DMS 273 (cell line): Measurements from ENCODE around the gene GGA3.
"Not testable (repeated sequence)": the region's sequence is repeated elsewhere in the genome, so short reads cannot be mapped to it uniquely, and the experiment has no call there.

ENCODE experiments used
- DNase-seq: peaks from one replicate; lab custom pipeline; 2025; ENCODE audit not compliant: unreplicated experiment; lab: John Stamatoyannopoulos, UW

GGA3 gene

DNA sequence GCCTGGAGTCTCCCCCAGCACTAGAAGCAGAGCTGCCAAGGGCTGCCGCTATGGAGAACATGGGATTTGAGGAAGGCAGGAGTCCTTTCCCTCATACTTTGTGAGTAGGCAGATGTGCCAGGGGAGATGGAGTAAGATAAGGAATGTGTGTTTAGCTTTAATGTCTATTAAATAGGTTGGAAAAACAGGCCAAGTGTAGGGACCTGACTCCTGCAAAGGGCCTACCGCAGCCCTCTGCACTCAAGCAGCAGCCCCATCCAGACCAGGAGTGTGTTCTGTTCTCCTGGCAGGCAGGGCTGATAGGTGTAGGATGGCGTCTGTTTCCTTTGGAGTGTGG is 11.4 kb upstream of the GGA3 start:
- peak; percentile 85 for DNase-seq

DNA sequence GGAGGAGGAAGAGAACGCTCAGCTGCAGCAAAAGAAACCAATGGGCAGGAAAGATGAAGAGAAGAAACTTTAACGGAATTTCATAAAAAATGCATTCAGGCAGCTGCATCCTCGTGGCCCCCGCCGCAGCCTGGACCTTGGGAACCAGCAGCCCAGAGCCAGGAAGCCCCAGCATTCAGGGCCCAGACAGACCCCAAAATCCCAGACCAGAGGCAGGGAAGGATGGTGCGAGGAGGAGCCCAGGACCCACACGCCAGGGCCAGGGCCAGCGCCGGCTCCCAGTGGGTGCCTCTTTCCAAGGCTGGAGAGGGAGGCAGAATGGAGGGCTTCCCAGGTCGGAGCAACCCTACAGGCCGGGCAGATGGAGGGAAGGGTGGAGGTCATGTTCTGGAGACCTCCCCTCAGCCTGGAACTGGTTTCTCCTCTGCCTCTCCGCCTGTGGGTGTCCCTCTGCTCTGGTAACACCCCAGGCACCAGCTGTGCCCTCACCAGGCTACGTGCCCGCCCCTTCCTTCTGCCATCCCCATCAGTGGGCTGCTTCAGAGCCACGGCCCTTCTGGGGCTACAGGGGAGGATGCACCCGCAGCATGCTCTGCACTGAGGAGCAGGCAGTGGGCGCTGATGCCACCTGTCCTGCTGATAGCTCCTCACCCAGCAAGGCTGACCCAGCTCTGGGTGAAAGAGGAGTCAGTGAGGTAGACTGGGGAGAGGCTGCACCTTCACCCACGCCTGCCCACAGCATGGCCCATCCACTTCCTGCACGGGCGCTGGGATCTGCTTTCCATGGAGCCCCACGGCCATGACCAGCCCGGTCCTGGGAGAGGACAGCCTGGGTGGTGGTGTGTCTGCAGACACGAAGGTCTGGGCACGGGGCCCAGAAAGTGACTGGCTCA is 10.8 kb upstream of the GGA3 start:
- DNase-seq = peak; percentile 91

DNA sequence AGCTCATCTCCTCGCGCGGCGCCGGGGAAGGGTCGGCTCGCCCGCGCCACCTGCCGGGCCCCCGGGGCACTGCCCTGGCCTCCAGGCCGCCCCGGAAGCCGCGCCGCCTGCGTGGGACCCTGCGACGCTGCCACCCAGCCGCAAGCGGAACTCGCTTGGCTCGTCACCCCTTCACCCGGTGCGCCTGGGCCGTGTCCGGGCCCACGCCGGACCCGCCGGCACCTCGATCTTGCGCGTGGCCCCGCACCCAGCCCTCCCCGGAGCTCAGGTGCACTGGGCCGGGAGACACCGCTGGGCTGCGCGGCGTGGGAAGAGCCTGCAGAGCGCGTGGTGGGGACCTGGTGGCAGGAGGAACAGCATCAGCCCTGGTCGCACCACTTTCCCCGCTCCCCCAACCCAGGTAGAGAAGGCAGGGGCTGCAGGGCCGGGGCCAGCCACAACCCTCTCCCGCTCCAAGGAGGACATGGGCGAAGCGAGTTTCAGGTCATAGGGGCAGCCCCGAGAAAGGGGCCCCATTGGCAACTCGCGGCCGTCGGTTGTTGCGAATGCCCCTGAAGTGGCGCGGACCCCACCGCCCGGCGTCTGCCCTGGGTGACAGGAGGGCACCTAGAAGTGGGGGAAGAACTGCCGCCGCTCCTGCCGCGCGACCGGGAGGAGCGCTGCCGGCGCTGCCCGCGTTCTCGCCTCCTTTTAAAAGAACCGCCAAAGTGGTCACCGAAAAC is 10.0 kb upstream of the GGA3 start:
- DNase-seq = peak; percentile 94

DNA sequence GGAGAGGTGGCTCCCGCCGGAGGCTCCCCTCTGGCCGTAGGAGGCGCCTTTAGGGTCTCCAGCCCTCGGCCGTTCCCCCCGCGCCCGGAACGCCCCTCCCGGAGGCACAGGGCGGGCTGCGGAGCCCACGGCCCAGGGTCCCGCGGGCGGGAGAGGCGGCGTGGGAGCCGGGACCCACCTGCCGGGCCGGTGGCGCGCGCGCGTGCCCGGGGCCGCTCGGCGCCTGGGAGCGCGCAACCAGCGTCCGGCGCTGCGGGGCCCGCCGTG is 9.5 kb upstream of the GGA3 start, which contains the start of gene MIF4GD:
MIF4GD (minus strand) TSS at position 266 of the 267 bp plus-strand sequence. CDS start 1,036 bp downstream, outside the sequence.
- DNase-seq = no peak

DNA sequence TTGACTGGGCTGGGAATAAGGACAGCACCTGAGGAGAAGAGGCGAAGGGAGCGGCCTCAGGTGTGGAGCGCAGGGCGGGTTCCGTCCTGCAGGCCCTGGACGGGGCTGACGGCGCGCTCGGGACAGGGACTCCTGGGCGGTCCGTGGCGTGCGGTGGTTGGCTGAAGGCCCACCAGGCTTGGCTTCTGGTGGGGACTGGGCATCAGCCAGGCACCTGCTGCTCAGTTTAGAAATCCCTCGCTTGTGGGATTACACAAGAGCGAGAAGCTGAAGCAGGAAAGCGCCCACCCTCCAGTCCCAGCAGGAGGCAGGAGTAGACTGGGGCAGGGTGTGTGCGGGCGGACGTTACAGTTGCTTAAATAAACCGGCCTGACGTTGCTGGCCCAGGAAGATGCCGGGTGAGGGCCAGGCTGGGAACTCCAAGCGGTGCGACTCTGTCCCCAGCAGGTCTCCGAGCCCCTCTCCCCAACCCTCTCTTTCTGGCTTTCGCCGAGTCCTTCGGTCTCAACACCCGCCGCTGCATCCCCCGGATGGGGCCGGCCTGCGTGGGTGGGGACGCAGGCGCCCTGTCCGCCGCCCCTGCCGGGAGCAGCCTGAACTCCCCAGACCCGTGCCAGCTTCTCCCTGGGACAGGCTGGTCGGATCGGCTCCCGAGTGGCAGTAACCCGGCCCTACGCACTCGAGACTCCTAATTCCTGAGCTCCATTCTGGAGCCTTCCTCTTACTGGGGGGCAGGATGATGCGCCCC is 9.0 kb upstream of the GGA3 start:
- DNase-seq = peak; percentile 89

DNA sequence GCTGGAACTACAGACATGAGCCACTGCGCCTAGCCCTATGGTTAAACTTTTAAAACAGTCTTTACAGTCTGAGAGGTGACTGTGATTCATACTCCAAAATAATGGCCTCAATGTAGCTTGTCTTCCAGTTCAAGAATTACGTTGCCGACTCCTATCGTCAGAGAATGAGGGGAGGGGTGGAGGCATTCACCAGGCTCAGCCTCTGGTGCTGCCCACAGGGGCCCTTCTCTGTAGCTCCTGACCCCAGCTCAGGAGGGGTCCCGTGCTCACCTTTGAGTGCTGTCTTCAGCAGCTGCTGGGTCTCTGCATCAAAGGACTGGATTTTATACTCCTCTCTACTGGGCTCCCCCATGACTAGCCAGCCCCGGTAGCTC is 8.4 kb upstream of the GGA3 start:
- DNase-seq = peak; percentile 56

DNA sequence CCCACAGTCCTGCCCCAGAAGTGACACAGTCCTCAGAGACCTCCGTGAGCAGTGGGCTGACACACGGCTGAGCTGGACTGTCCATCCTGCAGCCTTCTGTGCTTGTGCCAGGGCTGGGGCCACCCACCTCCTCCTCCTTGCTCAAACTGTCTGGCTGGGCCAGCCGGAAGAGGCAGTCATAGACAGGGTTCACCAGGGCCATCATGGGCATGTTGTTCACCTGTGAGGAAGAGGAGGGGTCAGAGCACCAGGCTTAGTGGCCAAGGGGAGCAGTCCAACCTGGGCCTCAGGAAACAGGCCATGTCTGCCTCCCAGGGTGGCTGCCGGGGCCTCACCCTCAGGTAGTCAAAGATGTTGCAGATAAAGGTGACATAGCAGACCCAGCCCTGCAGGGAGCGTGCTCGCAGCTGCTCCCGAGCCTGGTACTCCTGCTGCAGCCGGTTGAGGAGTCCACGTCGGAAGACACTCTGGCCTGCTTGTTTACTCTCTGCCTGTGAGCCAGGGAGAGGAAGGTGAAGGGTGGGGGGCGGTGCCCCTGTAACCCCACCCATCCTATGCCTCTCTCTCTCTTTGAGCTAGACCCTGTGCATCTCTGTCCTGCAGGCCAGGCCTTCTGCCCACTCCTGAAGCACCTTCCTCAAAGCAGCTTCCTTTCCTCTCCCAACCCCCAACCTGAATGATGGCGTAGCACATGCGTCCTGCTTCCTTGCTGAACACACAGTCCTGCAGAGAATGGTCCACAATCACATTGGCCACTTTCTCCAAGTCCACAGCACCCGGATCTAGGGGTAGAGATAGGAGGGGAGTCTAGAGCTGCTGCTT is 6.2 kb upstream of the GGA3 start:
- peak; percentile 63 for DNase-seq

DNA sequence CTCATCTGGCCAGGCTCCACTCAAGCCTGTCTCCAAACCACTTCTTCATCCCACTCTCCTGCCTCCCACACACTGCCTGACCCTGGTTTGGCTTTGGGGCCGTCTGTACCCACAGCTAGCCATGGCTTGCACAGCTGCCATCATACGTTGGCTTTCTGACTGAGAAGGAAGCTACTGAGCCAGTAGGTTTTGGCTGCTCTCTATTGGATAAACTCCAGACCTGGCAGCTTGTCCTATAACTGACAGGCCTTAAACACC is 5.7 kb upstream of the GGA3 start:
- peak; percentile 70 for DNase-seq

DNA sequence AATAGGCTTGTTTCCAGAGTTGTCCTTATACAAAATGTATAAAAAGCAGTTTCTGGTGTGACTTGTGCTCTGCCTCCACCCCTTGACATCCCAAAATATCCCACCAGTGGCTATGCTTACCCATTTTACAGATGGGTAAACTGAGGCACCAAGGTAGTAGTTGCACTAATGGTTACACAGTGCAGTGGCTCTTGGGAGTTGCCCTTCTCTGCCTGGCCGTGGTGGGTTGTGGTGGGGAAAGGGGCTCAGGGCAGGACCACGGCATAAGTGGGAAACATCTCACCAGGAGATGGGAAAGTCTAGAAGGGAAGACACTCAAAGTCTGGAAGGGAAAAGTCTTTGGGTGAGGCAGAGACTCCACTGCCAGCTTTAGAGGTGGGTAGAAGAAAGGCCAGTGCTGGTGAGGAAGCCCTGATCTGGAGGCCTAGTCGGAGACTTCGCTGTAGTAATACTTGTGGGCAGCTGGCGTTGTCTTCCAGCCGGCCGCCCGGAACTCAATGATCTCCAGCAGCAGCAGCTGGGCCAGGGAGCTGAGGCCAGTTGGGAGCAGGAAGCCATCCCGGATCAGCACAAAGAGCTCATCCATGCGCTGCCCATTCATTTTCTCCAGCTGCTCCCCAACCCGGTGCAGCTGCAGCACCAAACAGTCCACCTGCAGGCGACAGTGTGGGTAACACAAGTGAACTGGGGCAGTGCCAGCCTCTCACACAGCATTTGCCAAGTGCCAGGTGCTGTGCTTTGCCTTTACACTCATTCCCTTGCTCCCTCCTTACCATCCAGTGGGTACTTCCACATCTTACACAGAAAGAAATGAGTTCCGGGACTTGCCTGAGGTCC is 5.1 kb upstream of the GGA3 start:
- peak; percentile 83 for DNase-seq

DNA sequence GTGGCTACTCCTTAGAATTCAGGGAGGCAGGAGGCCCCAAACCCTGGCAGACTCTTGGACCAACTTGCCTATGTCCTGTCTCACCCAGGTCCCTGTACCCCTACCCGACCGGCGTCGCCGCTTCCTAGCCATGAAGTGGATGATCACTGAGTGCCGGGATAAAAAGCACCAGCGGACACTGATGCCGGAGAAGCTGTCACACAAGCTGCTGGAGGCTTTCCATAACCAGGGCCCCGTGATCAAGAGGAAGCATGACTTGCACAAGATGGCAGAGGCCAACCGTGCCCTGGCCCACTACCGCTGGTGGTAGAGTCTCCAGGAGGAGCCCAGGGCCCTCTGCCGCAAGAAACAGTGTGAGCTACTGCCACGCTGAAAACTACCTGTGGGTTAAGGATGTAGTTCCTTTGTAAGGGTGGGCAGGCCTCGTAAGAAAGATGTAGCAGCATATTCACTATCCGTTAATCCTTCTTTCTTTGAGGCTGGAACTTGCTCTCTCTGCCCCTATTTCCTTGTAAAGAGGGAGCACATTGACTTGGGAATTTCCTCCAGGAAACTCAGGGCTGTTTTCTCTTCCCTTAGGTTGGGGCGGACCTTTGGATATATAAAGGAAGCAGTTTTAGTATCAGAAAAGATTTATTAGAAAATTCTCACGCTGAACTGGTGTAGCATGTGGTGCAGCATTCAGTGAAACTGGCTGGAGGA is 4.4 kb upstream of the GGA3 start:
- DNase-seq = no peak

DNA sequence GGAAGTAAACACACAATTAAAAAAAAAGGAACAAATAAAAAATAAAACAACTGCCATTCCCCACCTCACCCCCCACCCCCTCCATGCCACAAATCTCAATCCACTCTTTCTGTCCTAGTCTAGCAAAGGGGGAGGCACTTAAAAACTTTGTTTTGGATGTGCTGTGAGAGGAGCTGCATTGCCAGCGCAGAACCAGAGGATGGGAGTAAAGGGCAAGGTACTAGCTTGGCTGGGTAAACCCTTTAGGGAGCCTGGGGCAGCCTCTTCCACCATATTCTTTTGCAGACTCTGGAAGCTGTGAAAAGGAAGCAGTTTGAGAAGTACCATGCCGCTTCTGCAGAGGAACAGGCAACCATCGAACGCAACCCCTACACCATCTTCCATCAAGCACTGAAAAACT is 1.6 kb upstream of the GGA3 start:
- peak; percentile 33 for DNase-seq

DNA sequence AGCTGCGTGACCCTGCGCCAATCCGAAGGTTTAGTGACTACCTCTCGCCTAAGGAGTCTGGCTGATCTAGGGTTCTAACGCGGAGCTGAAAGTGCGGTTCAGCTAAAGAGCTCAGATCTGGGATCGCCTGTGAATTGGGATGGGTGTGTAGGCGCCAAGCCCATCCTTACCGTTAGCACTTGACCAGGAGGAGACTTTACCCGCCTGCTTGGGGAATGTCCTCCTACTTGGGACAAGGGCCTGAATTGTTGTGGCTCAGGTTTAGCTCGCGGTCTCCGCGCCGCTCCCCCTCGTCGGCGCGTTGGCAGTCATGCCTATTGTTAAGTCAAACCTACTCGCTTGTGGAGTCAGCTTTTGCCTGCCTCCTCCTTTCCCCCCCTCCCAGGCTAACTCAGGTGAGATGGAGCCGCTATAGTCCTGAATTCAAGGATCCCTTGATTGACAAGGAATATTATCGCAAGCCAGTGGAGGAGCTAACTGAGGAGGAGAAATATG is 753 bp upstream of the GGA3 start:
- peak; percentile 71 for DNase-seq

DNA sequence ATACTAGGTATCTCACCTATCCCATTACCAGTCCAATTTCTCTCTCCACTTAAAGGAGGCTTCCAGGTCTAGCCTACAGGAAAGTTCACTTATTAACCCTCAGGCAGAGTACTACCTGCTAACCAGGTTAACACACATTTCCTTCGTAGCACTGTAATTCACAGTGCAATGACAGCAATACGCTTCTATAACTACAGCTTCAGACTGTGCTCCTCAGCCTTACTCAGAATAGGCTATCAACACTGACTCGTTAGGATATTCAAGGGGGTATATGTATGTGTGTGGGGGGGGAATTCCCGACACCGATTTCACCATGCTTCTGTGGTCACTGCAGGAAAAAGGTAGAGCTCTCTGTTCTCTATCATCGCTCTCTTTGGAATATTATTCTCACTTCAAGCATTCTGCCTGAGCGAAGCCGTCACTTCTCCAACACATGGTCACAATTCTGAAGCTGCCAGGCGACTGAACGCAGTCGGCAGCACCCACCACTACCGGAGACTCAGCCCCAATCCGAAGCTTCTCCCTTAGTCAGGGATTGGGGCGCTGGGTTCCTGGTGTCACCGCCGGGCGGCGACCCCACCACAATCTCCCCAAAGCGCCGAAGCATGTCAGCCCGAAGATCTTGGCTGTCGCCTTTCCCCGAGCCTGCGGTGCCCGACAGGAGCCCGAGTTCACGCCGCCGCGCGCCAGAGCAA is 618 bp downstream of the GGA3 start:
- DNase-seq = no peak

DNA sequence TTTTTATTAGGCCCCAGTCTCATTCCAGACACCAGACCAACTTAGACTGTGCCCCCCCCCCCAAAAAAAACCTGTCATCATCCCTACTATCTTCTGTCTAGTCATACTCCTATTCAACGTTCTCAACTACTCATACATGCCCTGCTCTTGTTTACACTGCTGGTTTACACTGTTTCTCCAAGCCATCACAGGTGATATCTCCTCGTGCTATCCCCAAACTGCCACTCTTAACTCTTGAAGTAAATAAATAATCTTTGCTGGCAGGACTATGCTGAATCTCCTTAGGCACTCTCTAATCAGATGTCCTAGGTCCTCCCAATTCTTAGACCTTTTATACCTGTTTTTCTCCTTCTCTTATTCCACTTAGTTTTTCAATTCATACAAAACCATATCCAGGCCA is 4.2 kb downstream of the GGA3 start:
- DNase-seq = not testable (repeated sequence)

DNA sequence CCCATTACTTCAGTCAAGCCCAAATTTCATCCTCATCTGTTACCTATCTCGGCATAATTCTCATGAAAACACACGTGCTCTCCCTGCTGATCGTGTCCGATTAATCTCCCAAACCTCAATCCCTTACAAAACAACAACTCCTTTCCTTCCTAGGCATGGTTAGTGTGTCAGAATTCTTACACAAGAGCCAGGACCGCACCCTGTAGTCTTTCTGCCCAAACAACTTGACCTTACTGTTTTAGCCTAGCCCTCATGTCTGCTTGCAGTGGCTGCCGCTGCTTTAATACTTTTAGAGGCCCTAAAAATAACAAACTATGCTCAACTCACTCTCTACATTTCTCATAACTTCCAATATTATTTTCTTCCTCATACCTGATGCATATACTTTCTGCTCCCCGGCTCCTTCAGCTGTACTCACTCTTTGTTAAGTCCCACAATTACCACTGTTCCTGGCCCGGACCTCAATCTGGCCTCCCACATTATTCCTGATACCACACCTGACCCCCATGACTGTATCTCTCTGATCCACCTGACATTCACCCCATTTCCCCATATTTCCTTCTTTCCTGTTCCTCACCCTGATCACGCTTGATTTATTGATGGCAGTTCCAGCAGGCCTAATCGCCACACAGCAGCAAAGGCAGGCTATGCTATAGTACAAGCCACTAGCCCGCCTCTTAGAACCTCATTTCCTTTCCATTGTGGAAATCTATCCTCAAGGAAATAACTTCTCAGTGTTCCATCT is 5.3 kb downstream of the GGA3 start:
- not testable (repeated sequence) for DNase-seq

DNA sequence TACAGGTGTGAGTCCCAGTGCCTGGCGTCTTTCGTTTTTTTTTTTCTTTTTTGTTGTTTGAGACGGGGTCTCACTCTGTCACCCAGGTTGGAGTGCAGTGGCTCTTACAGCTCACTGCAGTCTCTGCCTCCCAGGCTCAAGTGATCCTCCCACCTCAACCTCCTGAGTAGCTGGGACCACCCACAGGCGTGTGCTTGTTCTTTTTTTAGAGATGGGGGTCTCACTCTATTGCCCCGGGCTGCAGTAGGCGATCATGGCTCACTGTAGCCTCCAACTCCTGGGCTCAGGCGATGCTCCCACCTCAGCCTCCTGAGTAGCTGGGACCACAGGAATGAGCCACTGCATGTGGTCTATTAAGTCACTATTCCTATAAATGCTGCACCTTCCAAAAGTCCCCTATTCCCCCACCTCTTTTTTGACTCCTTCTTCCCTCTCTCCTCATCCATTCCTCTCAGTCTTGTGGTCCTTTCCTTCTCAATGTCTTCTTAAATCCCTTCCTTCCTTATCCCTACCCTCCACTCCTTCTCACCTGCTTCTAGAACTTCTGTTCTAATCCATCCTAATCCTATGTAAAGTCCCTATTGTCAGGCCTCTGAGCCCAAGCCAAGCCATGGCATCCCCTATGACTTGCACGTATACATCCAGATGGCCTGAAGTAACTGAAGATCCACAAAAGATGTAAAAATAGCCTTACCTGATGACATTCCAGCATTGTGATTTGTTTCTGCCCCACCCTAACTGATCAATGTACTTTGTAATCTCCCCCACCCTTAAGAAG is 9.2 kb downstream of the GGA3 start:
- DNase-seq = no peak

DNA sequence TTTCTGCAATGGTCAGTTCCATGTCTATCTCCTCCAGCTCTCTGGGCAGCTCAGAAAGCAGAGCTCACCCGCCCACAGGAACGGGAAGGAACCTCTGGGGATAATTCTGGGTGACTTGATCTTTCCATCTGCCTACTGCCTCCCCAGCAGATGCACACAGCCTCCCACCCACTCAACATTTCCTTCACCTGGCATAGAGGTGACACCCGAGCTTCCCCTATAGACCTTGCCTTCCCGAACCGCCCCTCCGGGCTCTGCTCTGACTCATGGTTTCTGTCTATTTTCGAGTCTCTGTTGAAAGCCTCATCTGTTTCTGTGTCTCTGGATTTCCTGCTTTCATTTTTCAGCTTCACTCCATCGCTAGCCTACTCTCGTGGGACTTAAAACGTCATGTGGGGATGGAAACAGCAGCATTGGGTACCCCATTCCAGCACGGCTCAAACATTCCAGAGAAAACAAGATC is 11.4 kb downstream of the GGA3 start:
- DNase-seq = peak; percentile 46

DNA sequence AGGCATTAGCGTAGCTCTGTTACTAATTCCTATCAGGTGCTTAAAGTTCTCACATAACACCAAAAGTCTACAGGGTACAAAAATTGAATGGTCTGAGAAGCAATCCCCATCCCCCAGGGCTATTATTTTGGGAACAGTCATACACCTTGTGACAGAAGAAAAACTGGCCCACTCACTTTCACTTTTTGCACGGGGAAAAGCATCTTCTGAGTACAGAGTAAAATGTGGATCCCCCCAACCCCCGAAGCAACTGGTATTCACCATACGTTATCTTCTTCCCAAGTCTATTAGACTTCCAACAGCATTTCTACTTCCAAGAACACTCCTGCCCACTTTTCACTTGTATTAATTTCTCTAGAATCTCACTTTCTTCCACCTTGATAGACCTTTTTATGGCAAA is 11.8 kb downstream of the GGA3 start:
- DNase-seq = no peak
